ENCODE data around the gene HDAC4. TPM values are rescaled to one million over a fixed set of nuclear protein-coding genes. Genes with fewer than 3 reads are reported as not detected.

Gene HDAC4
- total RNA-seq, 2 experiments from 2014 or later: 22.6 to 24.5 TPM

DNA sequence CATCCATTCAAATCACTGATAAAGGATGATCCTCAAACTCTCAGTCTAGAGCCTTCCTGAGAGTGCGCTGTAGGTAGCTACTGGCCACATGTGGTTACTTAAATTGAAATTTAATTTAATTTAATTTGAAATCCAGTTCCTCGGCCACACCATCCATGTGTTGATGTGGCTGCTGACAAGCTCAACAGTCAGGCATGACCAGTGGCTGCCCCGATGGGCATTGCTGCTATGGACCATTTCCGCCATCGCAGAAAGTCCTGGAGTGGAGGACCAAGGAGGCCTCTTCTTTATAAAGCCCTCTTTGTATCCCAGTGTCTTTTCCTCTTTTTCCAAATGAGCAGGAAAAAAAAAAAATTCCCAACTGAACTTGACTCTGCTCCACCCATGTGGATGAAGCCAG is 100.6 kb downstream of the HDAC4 start:
- TF ChIP-seq, protein P1, sequence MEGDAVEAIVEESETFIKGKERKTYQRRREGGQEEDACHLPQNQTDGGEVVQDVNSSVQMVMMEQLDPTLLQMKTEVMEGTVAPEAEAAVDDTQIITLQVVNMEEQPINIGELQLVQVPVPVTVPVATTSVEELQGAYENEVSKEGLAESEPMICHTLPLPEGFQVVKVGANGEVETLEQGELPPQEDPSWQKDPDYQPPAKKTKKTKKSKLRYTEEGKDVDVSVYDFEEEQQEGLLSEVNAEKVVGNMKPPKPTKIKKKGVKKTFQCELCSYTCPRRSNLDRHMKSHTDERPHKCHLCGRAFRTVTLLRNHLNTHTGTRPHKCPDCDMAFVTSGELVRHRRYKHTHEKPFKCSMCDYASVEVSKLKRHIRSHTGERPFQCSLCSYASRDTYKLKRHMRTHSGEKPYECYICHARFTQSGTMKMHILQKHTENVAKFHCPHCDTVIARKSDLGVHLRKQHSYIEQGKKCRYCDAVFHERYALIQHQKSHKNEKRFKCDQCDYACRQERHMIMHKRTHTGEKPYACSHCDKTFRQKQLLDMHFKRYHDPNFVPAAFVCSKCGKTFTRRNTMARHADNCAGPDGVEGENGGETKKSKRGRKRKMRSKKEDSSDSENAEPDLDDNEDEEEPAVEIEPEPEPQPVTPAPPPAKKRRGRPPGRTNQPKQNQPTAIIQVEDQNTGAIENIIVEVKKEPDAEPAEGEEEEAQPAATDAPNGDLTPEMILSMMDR (IDR thresholded peaks at IDR 0.05): no peak
- intact Hi-C loops (cut with micrococcal nuclease): loop anchor here (5.0 kb wide), 1 partner anchor 33 kb away; no protein-coding TSS in a partner anchor
- Mint-ChIP-seq H3K4me1 (ENCODE audit: low read depth) (peaks cover 63% of the 10 kb centered on the region), H3K4me3 (no peak overlapping the region), H3K27ac (no peak overlapping the region), H3K36me3 (ENCODE audit: low read depth) (no peaks in the 10 kb centered on the region), H3K27me3 (no peaks in the 10 kb centered on the region), H3K9me3 (no peaks in the 10 kb centered on the region)
- POLR2A ChIA-PET: no interaction called here
- DNase-seq (no peak), ATAC-seq (no peak)
- CTCF ChIA-PET: interaction anchor here (1.1 kb wide), 1 partner anchor 96 kb away, joined by 3 read pairs; no protein-coding TSS in a partner anchor

DNA sequence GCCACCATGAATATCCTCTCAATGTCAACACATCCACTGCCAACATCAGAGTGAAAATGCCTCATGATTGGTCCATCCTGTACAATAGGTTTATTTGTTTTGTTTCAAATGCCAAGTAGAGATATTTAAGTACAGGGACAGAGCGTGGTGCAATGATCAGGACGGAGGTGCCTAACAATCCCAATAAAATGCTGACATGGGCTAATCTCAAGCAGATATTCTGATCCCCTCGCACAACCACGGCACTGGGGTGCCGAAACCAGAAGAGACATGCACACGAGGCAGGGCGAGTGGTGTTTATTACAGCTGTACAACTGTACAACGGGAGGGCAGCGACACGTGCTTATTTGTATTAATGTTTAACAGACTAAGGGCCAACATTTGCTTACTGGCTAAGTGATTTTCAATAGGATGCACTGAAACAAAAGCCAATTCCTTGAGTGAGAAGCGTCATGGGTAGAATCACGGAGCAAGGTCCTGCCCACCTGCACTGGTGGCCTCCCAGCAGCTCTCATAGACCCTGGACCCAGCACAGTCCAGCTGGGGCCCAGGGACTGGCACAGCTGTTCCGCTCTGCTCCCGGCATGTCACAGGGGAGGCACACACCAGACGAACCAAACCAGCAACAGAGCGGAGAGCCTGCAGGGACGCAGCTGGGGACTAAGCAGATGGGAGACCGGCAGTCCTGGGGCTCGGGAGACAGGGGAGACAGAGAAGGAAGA is 101.4 kb downstream of the HDAC4 start:
- POLR2A ChIA-PET: no interaction called here
- intact Hi-C loops (cut with micrococcal nuclease): no loop called here
- Mint-ChIP-seq H3K4me3 (no peak overlapping the region), H3K36me3 (ENCODE audit: low read depth) (no peaks in the 10 kb centered on the region), H3K9me3 (no peaks in the 10 kb centered on the region), H3K27me3 (no peaks in the 10 kb centered on the region), H3K27ac (no peak overlapping the region), H3K4me1 (ENCODE audit: low read depth) (peaks cover 67% of the 10 kb centered on the region)
- CTCF ChIA-PET: no interaction called here
- no peak for DNase-seq
- ATAC-seq: no peak
- TF ChIP-seq, protein P1 (IDR thresholded peaks at IDR 0.05): no peak

DNA sequence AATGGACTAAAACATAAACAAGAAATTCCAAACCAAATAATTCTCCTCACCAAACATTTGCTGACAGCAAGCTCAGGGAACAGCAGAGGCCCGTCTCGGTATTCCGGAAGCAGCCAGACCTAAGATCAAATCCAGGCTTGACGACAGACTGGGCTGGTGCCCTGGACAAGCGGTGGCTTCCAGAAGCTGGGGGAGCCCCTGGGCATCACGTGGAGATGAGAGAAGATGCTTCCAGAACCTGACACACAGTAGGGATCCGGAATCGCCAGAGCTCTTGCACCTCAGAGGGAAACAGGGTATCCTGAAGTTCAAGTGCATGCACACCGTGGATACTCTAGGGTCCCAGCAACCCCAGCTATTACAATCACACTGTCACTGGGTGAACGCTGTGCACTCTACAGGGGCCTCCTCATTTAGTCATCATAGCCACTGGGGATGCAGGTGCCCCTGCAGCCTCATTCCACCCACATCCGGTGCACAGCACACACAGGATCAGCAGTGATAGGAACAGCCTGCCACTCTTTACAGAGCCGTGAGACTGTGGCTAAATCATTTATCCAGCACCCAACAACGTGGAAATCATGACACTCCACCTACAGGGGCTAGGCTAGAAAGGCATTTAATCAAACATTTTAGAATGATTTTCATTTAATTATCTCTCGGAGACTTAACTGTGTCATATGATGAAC is 102.6 kb downstream of the HDAC4 start:
- H3K27me3 Mint-ChIP-seq: no peaks in the 10 kb centered on the region

DNA sequence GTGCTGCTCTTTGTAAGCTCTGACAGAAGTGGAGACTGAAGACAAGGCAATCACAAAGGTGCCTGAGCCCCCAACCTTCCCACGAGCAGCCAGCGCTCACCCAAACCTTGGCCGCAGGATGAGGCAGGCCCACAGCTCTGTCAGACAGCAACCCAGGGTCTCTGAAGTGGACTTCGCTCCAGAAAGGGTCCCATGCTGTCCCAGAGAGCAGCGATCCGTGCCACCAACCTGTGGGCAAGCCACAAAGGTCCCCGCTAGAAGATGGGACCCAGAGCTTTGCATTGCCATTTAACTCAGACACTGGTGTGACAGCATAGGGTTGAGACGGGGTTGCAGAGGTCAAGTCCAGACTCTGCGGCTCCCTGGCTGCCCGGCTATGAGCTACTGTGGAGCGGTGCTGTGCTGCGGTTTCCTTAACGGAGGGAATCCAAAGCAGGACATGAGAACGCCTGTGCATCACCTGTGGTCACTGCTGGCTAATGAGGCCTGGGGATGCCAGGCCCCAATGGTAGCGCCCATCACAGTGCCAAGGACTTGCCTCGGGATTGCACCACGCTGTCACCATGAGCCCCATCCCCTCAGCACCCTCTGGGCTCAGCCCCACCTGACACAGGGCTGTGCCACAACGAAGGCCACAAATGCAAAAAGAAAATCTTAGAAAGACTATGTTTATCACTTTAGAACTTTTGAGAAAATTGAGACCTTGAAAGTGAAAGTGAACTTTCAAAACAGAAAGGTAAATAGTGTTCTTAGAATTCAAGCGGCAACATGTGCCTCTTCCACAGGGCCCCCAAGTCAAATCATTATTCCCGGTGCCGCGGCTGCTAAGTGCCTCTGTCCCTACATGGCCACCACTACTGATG is 103.4 kb downstream of the HDAC4 start:
- no peak for ATAC-seq
- peak overlapping the region; percentile 67 for H3K4me3 Mint-ChIP-seq
- peaks cover 68% of the 10 kb centered on the region for H3K4me1 Mint-ChIP-seq (ENCODE audit: low read depth)
- intact Hi-C loops (cut with micrococcal nuclease): no loop called here
- TF ChIP-seq, protein P1 (IDR thresholded peaks at IDR 0.05): no peak
- H3K9me3 Mint-ChIP-seq: no peaks in the 10 kb centered on the region
- no peaks in the 10 kb centered on the region for H3K36me3 Mint-ChIP-seq (ENCODE audit: low read depth)
- POLR2A ChIA-PET: interaction anchor here (0.7 to 2.1 kb wide), 4 partner anchors 7 to 25 kb away, joined by 3 to 7 read pairs (median 4); no protein-coding TSS in a partner anchor
- CTCF ChIA-PET: interaction anchor here (1.0 to 6.5 kb wide), 3 partner anchors 9 to 31 kb away, joined by 3 to 31 read pairs (median 5); no protein-coding TSS in a partner anchor
- H3K27me3 Mint-ChIP-seq: no peaks in the 10 kb centered on the region
- H3K27ac Mint-ChIP-seq: peak overlapping the region; percentile 78
- no peak for DNase-seq

More for the DNA sequence above, 102.6 kb downstream of the HDAC4 start:
- Mint-ChIP-seq H3K9me3 (no peaks in the 10 kb centered on the region), H3K36me3 (ENCODE audit: low read depth) (no peaks in the 10 kb centered on the region), H3K27ac (peak overlapping the region; percentile 78), H3K4me1 (ENCODE audit: low read depth) (peaks cover 66% of the 10 kb centered on the region), H3K4me3 (peak overlapping the region; percentile 67)
- TF ChIP-seq, protein P1 (IDR thresholded peaks at IDR 0.05): no peak
- POLR2A ChIA-PET: interaction anchor here (0.7 to 2.1 kb wide), 4 partner anchors 8 to 24 kb away, joined by 3 to 7 read pairs (median 4); no protein-coding TSS in a partner anchor
- ATAC-seq (peak; percentile 88), DNase-seq (peak; percentile 91)
- CTCF ChIA-PET: interaction anchor here (1.0 to 6.5 kb wide), 3 partner anchors 10 to 32 kb away, joined by 3 to 31 read pairs (median 5); no protein-coding TSS in a partner anchor
- intact Hi-C loops (cut with micrococcal nuclease): no loop called here

Measured in activated CD8-positive, alpha-beta T cell treated with anti-CD3 and anti-CD28 coated beads for 36 hours (primary cell).